SK-N-SH (cell line): Measurements from ENCODE around the gene SPATA16. TPM values are rescaled to one million over a fixed set of nuclear protein-coding genes. Genes with fewer than 3 reads are reported as not detected.
A peak's percentile ranks its signal among the peaks of the same experiment; 100 is the strongest.

Experiments
- CTCF ChIA-PET: fragments of 300-600, 350-600 bp; formaldehyde crosslinking; extraction: SDS; loops from one replicate; lab custom pipeline; 2021; lab: Yijun Ruan, JAX
- POLR2A ChIA-PET: fragments of 350-600 bp; sonication (Branson Sonifier 250); formaldehyde crosslinking; extraction: SDS; loops from one replicate; lab custom pipeline; 2020; ENCODE audit warnings: antibody characterized with exemption, inconsistent platforms; lab: Yijun Ruan, JAX
- DNase-seq: peaks from one replicate; pipeline ENCODE4 v3.0.0; 2012
- H2AFZ ChIP-seq: fragments of 200-600 bp; sonication (generic); 2 replicates; pipeline ENCODE4 v1.8.1; 2016; ENCODE audit warnings: antibody characterized with exemption, mild to moderate bottlenecking, low read depth
- H3F3A ChIP-seq: fragments of 200-600 bp; sonication (generic); replicated peaks from 2 replicates; pipeline ENCODE3; 2016; ENCODE audit warnings: antibody characterized with exemption, mild to moderate bottlenecking; ENCODE audit not compliant: insufficient read depth
- H3K27ac ChIP-seq, 2 experiments: fragments of 200-500 bp in 1 of 2; fragments of 200-600 bp in 1 of 2; sonication (Bioruptor generic) in 1 of 2; sonication (generic), shearing (Covaris generic) in 1 of 2; 2 replicates each; pipeline versions ENCODE4 v1.5.1 to v1.6.1; 2014 to 2016; ENCODE audit warnings: low read depth in 2 of 2, inconsistent platforms in 1 of 2, low read length in 1 of 2, mild to moderate bottlenecking in 1 of 2, mixed read lengths in 1 of 2
- H3K27me3 ChIP-seq: fragments of 200-600 bp; sonication (generic), shearing (Covaris generic); 2 replicates; pipeline ENCODE4 v1.6.1; 2016; ENCODE audit warnings: mixed run types; ENCODE audit not compliant: insufficient read depth
- H3K36me3 ChIP-seq, 2 experiments: fragments of 200-500 bp in 1 of 2; fragments of 200-600 bp in 1 of 2; sonication (Bioruptor generic) in 1 of 2; sonication (generic) in 1 of 2; replicated peaks in 1 of 2; 2 replicates each; pipeline versions ENCODE3 to v1.5.1; 2014 to 2016; ENCODE audit warnings: low read length in 1 of 2, mild to moderate bottlenecking in 1 of 2; ENCODE audit not compliant: insufficient read depth in 2 of 2, control insufficient read depth in 1 of 2
- H3K4me1 ChIP-seq, 2 experiments: fragments of 200-500 bp in 1 of 2; fragments of 200-600 bp in 1 of 2; sonication (Bioruptor generic) in 1 of 2; sonication (generic), shearing (Covaris generic) in 1 of 2; 2 replicates each; pipeline versions ENCODE4 v1.5.1 to v1.6.1; 2014 to 2016; ENCODE audit warnings: low read depth in 1 of 2, low read length in 1 of 2, mixed run types in 1 of 2; ENCODE audit not compliant: insufficient read depth in 2 of 2, control insufficient read depth in 1 of 2
- H3K4me2 ChIP-seq: fragments of 200-600 bp; sonication (generic), shearing (Covaris generic); 2 replicates; pipeline ENCODE4 v1.6.1; 2017; ENCODE audit warnings: mixed run types
- H3K4me3 ChIP-seq, 2 experiments: fragments of 200-500 bp in 1 of 2; fragments of 200-600 bp in 1 of 2; sonication (Bioruptor generic) in 1 of 2; sonication (generic), shearing (Covaris generic) in 1 of 2; 2 replicates each; pipeline versions ENCODE4 v1.5.1 to v1.8.1; 2014 to 2016; ENCODE audit warnings: low read depth in 2 of 2, inconsistent platforms in 1 of 2, low read length in 1 of 2, mild to moderate bottlenecking in 1 of 2, mixed read lengths in 1 of 2, moderate library complexity in 1 of 2
- H3K79me2 ChIP-seq: fragments of 200-600 bp; sonication (generic); 2 replicates; pipeline ENCODE4 v1.8.1; 2017; ENCODE audit warnings: mild to moderate bottlenecking; ENCODE audit not compliant: insufficient read depth
- H3K9ac ChIP-seq: fragments of 200-600 bp; sonication (generic); 2 replicates; pipeline ENCODE4 v1.6.1; 2017; ENCODE audit warnings: mixed run types
- H3K9me2 ChIP-seq: fragments of 200-600 bp; sonication (generic); 2 replicates; pipeline ENCODE4 v1.6.1; 2017; ENCODE audit warnings: mixed run types
- H3K9me3 ChIP-seq: fragments of 200-600 bp; sonication (generic); 2 replicates; pipeline ENCODE4 v1.6.1; 2017; ENCODE audit warnings: mixed run types, mild to moderate bottlenecking, moderate library complexity
- H4K20me1 ChIP-seq: fragments of 200-600 bp; sonication (generic); 2 replicates; pipeline ENCODE4 v1.6.1; 2017; ENCODE audit warnings: mild to moderate bottlenecking, mixed run types; ENCODE audit not compliant: insufficient read depth
- CTCF ChIP-seq: fragments of 200-600 bp; sonication (generic); IDR thresholded peaks from 2 replicates; pipeline ENCODE4 v1.6.1; 2017; ENCODE audit warnings: antibody characterized with exemption, mild to moderate bottlenecking, moderate library complexity
- ELF1 ChIP-seq: IDR thresholded peaks from 2 replicates; pipeline ENCODE4 v1.4.0; 2012
- EP300 ChIP-seq, 2 experiments: IDR thresholded peaks; 2 replicates each; pipeline versions ENCODE4 v1.4.0 to v1.6.1; 2012; ENCODE audit warnings: borderline replicate concordance in 1 of 2, low read depth in 1 of 2, low read length in 1 of 2
- EZH2phosphoT487 ChIP-seq: fragments of 200-600 bp; sonication (generic); IDR thresholded peaks from 2 replicates; pipeline ENCODE4 v1.6.1; 2017; ENCODE audit warnings: low read depth, mixed run types, mild to moderate bottlenecking, antibody characterized with exemption, moderate library complexity, borderline replicate concordance
- FOXJ3 ChIP-seq: sonication (generic); formaldehyde crosslinking; IDR thresholded peaks from 2 replicates; pipeline ENCODE4 v1.5.1; 2020; ENCODE audit warnings: mild to moderate bottlenecking, missing genetic modification reagents
- FOXM1 ChIP-seq: IDR thresholded peaks from 2 replicates; pipeline ENCODE4 v1.4.0; 2012; ENCODE audit warnings: low read depth, mild to moderate bottlenecking
- GABPA ChIP-seq: IDR thresholded peaks from 2 replicates; pipeline ENCODE4 v1.4.0; 2012; ENCODE audit warnings: low read depth, mild to moderate bottlenecking
- GATA2 ChIP-seq: sonication (generic); formaldehyde crosslinking; IDR thresholded peaks from 2 replicates; pipeline ENCODE4 v1.5.0; 2020; ENCODE audit warnings: mild to moderate bottlenecking, missing genetic modification reagents
- MXI1 ChIP-seq: IDR thresholded peaks from 2 replicates; pipeline ENCODE4 v1.6.1; 2012; ENCODE audit warnings: mild to moderate bottlenecking, low read depth, low read length, improper control_type of control experiment
- POLR2AphosphoS5 ChIP-seq: IDR thresholded peaks from 2 replicates; pipeline ENCODE4 v1.6.1; 2012; ENCODE audit warnings: low read depth, low read length
- RCOR1 ChIP-seq: fragments of 150-350 bp; IDR thresholded peaks from 2 replicates; pipeline ENCODE4 v1.6.1; 2017; ENCODE audit warnings: antibody characterized with exemption, low read length
- RXRA ChIP-seq: IDR thresholded peaks from 2 replicates; pipeline ENCODE4 v1.4.0; 2012; ENCODE audit warnings: low read depth, mild to moderate bottlenecking, borderline replicate concordance
- SIN3A ChIP-seq: IDR thresholded peaks from 2 replicates; pipeline ENCODE4 v1.6.1; 2012; ENCODE audit warnings: low read depth, mild to moderate bottlenecking, low read length, moderate library complexity, borderline replicate concordance
- SMC3 ChIP-seq: IDR thresholded peaks from 2 replicates; pipeline ENCODE4 v1.6.1; 2012; ENCODE audit warnings: low read depth, low read length, improper control_type of control experiment
- TAF1 ChIP-seq: IDR thresholded peaks from 2 replicates; pipeline ENCODE4 v1.6.1; 2012; ENCODE audit warnings: low read depth, mild to moderate bottlenecking, low read length, moderate library complexity, borderline replicate concordance
- TEAD4 ChIP-seq: IDR thresholded peaks from 2 replicates; pipeline ENCODE4 v1.4.0; 2012; ENCODE audit warnings: mild to moderate bottlenecking, borderline replicate concordance; ENCODE audit not compliant: insufficient read depth
- USF1 ChIP-seq: IDR thresholded peaks from 2 replicates; pipeline ENCODE4 v1.4.0; 2012; ENCODE audit warnings: low read depth, borderline replicate concordance
- USF2 ChIP-seq: fragments of 150-350 bp; IDR thresholded peaks from 2 replicates; pipeline ENCODE4 v1.6.1; 2017; ENCODE audit warnings: antibody characterized with exemption, low read length, low read depth, borderline replicate concordance
- YY1 ChIP-seq: IDR thresholded peaks from 2 replicates; pipeline ENCODE4 v1.4.0; 2012; ENCODE audit warnings: low read depth, mild to moderate bottlenecking
- ZBTB33 ChIP-seq: IDR thresholded peaks from 2 replicates; pipeline ENCODE4 v1.4.0; 2012; ENCODE audit warnings: low read depth, borderline replicate concordance
- WGBS: methylation state at CpG from one replicate; pipeline ENCODE4 v1.1.6; 2017; ENCODE audit warnings: low lambda C conversion rate; 5-methylcytosine and 5-hydroxymethylcytosine counted together
- polyA plus RNA-seq, 3 experiments: library from polyadenylated mRNA; depleted of rRNA; stranded (reverse); fragments of >200 nt; gene quantifications; 2 replicates each; pipeline ENCODE4 v1.2.3, GENCODE V29; 2012

The SPATA16 gene
- polyA plus RNA-seq, 1 of the 3 experiments (the other 2 are of a cell fraction): not detected

- Histone ChIP-seq H3K79me2 (no peaks in the 10 kb centered on the region), H3K9ac (no peak overlapping the region), H3K4me2 (no peak overlapping the region), H3K9me2 (no peaks in the 10 kb centered on the region), H3F3A (no peaks in the 10 kb centered on the region), H3K36me3 (no peaks in the 10 kb centered on the region), H3K27me3 (no peaks in the 10 kb centered on the region), H3K4me1 (peaks cover 0 to 6% of the 10 kb centered on the region in 2 experiments; a peak in 2 of 4 replicates), H2AFZ (no peak overlapping the region), H3K9me3 (no peaks in the 10 kb centered on the region), H3K4me3 (no peak overlapping the region), H4K20me1 (no peaks in the 10 kb centered on the region), H3K27ac (no peak overlapping the region)
- peak; percentile 19 for DNase-seq
- ChIA-PET POLR2A (no interaction called here), CTCF (interaction anchor here (1.7 kb wide), 1 partner anchor 18 kb away, joined by 5 read pairs; no protein-coding TSS in a partner anchor)
- WGBS: 46% methylated on average over 8 of the region's 9 CpGs
- TF ChIP-seq GABPA: no peak
- no peak for TF ChIP-seq ZBTB33
Measured at GRCh38 chr3:172904711-172905373, 236.2 kb downstream of the SPATA16 start.

GRCh38 chr3:172903642-172904320, 237.3 kb downstream of the SPATA16 start:
- Histone ChIP-seq H3K9ac (no peak overlapping the region), H3K36me3 (no peaks in the 10 kb centered on the region), H3K9me3 (no peaks in the 10 kb centered on the region), H2AFZ (no peak overlapping the region), H3F3A (no peaks in the 10 kb centered on the region), H4K20me1 (no peaks in the 10 kb centered on the region), H3K4me3 (no peak overlapping the region), H3K27ac (no peak overlapping the region), H3K9me2 (no peaks in the 10 kb centered on the region), H3K27me3 (no peaks in the 10 kb centered on the region), H3K79me2 (no peaks in the 10 kb centered on the region), H3K4me2 (no peak overlapping the region)
- peak; percentile 27 for DNase-seq
- ChIA-PET POLR2A (no interaction called here), CTCF (interaction anchor here (1.7 kb wide), 1 partner anchor 19 kb away, joined by 5 read pairs; no protein-coding TSS in a partner anchor)
- WGBS: 30% methylated on average over 3 of the region's 3 CpGs
- TF ChIP-seq GATA2 (CRISPR knock-in tag): no peak
- no peak for TF ChIP-seq RXRA
- no peak for TF ChIP-seq SIN3A
- no peak for TF ChIP-seq RCOR1
- TF ChIP-seq MXI1: no peak
- TF ChIP-seq ELF1: no peak
- TF ChIP-seq TAF1: no peak
- TF ChIP-seq TEAD4: no peak
- no peak for TF ChIP-seq EZH2phosphoT487
- TF ChIP-seq EP300 (IDR thresholded peaks at IDR 0.05; ENCODE audit: borderline replicate concordance in 1 of 2, low read depth in 1 of 2, low read length in 1 of 2): no peak
- TF ChIP-seq POLR2AphosphoS5: no peak
- TF ChIP-seq SMC3: no peak
- TF ChIP-seq USF2: no peak
- TF ChIP-seq CTCF: no peak
- TF ChIP-seq FOXJ3 (CRISPR knock-in tag): no peak
- TF ChIP-seq FOXM1: no peak
- TF ChIP-seq USF1: no peak
- no peak for TF ChIP-seq YY1
- TF ChIP-seq, all 33 proteins: peak for 0
- H3K4me1 ChIP-seq: peaks cover 0 to 6% of the 10 kb centered on the region in 2 experiments; a peak in 2 of 4 replicates
